Adipocyte (in vitro differentiated cells): Measurements from ENCODE around the gene TMEM8B.

Source experiments
- DNase-seq: peaks from one replicate; pipeline ENCODE4 v3.0.0-alpha.2; 2015; ENCODE audit warnings: low read depth
- H3K27me3 ChIP-seq: replicated peaks from 2 replicates; pipeline ENCODE4 v1.7.0; 2013; ENCODE audit warnings: mild to moderate bottlenecking, low read length, moderate library complexity; ENCODE audit not compliant: control insufficient read depth, insufficient read depth
- H3K36me3 ChIP-seq: 2 replicates; pipeline ENCODE4 v1.7.0; 2013; ENCODE audit warnings: low read length, mild to moderate bottlenecking, moderate library complexity; ENCODE audit not compliant: control insufficient read depth, insufficient read depth, severe bottlenecking
- H3K4me1 ChIP-seq: 2 replicates; pipeline ENCODE4 v1.7.0; 2013; ENCODE audit warnings: mild to moderate bottlenecking, low read length, moderate library complexity; ENCODE audit not compliant: control insufficient read depth, insufficient read depth
- H3K4me3 ChIP-seq: 2 replicates; pipeline ENCODE4 v1.7.0; 2013; ENCODE audit warnings: mild to moderate bottlenecking, low read length, moderate library complexity
- H3K9ac ChIP-seq: 2 replicates; pipeline ENCODE4 v1.7.0; 2013; ENCODE audit warnings: mild to moderate bottlenecking, low read length, moderate library complexity
- H3K9me3 ChIP-seq: 2 replicates; pipeline ENCODE4 v1.7.0; 2013; ENCODE audit warnings: mild to moderate bottlenecking, low read length, moderate library complexity; ENCODE audit not compliant: control insufficient read depth

TMEM8B gene

DNA sequence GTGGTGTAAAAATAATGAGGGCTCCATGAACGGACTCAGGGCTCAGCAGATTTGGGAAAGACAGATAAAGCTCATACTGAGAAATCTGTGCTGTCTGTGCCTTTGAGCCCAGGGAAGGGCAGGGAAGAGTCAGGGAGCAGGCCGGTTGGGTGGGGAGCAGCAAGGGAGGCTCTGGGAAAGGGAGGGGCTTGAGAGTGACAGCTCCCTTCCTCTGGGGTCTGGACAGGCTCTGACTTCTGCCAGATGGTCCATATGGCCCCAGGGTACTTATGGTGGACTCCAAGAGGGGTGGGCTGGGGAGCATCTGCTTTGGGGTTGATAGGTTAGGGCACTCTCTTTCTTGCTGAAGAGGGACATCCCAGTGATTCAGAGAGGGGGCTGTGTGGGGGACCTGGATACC lies 35.6 kb upstream of the TMEM8B start:
- peak; percentile 15 for DNase-seq
- Histone ChIP-seq H3K36me3 (no peaks in the 10 kb centered on the region), H3K4me3 (peak overlapping the region; percentile 75)

DNA sequence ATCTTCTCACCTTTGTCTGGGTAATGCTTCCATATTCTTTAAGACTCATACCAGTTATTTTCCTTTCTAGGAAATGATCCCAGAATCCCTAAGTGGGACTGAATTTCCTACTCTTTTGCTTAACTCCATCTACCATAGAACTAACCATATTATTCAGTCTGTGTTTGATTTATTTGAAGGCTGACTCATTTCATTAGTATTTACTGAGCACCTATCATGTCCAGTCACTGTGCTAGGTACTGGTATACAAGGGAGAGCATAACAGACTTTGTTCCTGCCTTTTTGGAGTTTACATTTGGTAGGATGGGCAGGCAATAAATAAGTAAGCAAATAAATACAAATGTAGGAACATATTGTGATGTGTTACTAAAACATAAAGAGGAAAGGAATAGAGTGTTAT lies 33.3 kb upstream of the TMEM8B start:
- no peak overlapping the region for H3K4me3 ChIP-seq
- peaks cover 43% of the 10 kb centered on the region for H3K4me1 ChIP-seq
- no peaks in the 10 kb centered on the region for H3K9me3 ChIP-seq
- no peak for DNase-seq
- peaks cover 11% of the 10 kb centered on the region for H3K36me3 ChIP-seq
- no peaks in the 10 kb centered on the region for H3K27me3 ChIP-seq
- peak overlapping the region; percentile 52 for H3K9ac ChIP-seq

More for the DNA sequence above, 35.6 kb upstream of the TMEM8B start:
- Histone ChIP-seq H3K9me3 (no peaks in the 10 kb centered on the region), H3K9ac (peak overlapping the region; percentile 52), H3K27me3 (no peaks in the 10 kb centered on the region), H3K4me1 (peaks cover 55% of the 10 kb centered on the region)

DNA sequence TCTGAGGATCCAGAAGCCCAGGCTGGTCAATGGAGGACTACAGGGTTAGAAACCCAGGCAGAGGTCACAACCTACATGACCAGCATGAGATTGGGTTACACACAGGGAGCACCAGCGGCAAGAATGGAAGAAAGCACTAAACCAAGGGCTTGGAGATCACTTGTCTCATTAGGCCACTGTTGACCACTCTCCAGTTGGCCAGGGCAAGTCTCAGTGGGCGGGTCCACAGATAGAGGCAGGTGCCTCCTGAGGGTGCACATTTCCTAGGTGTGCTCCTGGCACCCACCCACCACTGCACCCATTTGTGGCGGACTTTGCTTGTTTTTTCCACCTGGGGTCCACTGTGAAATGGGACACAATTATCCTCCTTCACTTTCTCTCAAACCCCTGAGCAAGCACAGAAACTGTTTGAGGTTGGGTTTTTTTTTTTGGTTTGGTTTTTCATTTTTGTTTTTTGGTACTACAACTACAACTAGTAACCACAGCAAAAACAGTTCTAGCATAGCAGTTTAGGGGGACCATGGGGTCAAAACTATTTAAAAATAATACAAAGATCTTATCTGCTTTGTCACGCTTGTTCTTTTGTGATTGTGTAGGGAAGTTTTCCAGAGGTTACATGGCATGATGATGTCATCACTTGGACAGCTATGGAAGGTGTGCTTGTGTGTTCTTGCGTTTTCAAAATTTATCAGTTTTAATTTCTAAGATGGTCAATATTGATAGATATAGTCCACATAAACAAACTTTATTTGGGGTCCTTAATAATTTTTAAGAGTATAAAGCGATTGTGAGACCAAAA lies 31.5 kb upstream of the TMEM8B start:
- Histone ChIP-seq H3K36me3 (peaks cover 27% of the 10 kb centered on the region), H3K4me1 (peaks cover 35% of the 10 kb centered on the region), H3K9me3 (no peaks in the 10 kb centered on the region), H3K27me3 (no peaks in the 10 kb centered on the region), H3K9ac (no peak overlapping the region), H3K4me3 (no peak overlapping the region)
- no peak for DNase-seq

DNA sequence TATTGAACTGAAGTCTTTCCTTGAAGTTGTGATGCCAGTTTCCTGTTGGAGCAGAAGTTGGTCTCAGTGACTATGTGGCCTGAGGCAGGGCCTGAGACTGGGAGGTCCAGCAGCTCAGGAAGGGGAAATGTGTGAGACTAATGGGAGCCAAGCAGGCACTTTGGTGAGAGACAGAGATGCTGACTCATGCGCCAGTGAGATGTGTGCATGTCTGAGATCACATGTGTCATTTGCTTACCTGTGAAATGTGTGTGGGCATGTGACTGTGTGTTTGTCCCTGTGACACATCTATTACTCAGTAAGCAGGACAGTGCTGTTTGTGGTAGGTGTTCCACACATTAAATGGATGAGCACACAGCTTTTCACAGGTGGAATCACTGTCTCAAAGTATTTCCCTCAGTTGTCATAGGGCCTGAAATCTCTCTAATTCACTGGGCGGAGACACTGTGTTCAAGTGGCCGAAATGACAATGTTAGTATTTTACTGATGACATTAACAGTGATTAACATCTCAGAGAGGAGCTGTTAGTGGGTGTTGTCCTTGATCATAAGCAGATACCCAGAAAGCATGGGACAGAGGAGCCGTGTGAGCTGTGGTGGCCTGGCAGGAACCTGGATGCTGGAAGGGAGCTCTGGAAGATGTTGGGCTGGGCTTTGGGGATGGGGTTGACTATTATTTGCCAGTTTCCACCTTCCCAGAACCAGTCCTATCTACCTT lies 30.2 kb upstream of the TMEM8B start:
- no peaks in the 10 kb centered on the region for H3K27me3 ChIP-seq
- peak; percentile 21 for DNase-seq
- H3K36me3 ChIP-seq = peaks cover 35% of the 10 kb centered on the region
- peaks cover 22% of the 10 kb centered on the region for H3K4me1 ChIP-seq
- no peak overlapping the region for H3K4me3 ChIP-seq
- H3K9me3 ChIP-seq = no peaks in the 10 kb centered on the region
- no peak overlapping the region for H3K9ac ChIP-seq

DNA sequence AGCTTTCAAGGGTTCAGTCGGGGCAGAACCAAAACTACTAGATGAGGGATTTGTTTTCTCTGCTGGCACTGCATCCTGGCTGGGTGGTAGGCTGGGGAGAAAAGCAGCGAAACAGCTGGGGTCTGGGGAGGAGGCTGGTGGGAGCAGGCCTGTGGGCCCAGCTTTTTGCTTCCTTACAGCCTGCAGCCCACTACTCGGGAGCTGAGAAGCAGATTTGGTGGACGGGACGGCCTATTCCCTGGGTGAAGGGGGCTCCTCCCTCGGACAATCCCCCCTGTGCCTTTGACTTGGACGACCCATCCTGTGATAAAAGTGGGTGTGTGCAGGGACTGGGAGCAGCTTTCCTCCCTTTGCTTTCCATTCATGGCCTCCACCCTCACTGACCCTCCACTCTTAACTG lies 28.5 kb upstream of the TMEM8B start:
- H3K9ac ChIP-seq = no peak overlapping the region
- H3K27me3 ChIP-seq = no peaks in the 10 kb centered on the region
- peaks cover 5% of the 10 kb centered on the region for H3K4me1 ChIP-seq
- H3K36me3 ChIP-seq = peaks cover 45% of the 10 kb centered on the region
- no peak for DNase-seq
- no peak overlapping the region for H3K4me3 ChIP-seq
- no peaks in the 10 kb centered on the region for H3K9me3 ChIP-seq

DNA sequence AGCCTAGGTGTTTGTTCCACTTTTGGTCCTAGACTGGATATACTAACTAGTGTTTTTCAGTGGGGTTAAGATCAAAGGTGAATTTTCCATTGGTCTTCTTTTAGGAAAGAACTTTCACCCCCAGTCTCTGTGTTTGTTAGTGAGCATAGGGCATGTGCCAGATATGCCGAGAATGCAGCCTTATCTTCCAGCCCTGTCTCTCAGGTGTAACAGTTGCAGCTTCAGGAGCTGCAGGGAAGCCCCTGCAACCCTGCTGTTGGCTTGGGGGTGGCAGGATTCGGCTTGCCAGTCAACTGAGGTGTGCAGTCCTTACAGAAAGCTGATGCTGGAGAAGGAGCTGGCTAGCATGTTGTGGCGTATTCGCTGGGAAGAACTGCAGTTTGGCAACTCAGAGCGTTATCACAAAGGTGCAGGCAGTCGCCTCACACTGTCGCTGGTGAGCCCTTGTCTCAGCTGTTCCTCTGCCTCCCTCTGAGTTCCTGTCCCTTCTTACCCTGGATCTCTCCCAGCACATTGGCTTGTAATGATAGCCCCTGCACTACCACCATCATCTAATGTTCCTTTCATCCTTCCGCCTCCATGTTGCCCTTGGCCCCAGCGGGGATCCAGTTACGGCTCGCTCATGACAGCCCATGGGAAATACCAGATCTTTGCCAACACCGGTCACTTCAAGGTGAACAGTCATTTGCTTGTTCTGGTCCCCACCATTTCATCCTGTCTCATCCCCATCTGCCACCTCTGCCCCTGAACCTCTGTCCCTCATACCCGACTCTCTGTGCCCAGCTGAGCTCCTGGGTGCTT lies 27.5 kb upstream of the TMEM8B start:
- Histone ChIP-seq H3K9ac (no peak overlapping the region), H3K4me1 (no peaks in the 10 kb centered on the region), H3K27me3 (no peaks in the 10 kb centered on the region), H3K9me3 (no peaks in the 10 kb centered on the region), H3K4me3 (no peak overlapping the region), H3K36me3 (peaks cover 55% of the 10 kb centered on the region)
- no peak for DNase-seq

DNA sequence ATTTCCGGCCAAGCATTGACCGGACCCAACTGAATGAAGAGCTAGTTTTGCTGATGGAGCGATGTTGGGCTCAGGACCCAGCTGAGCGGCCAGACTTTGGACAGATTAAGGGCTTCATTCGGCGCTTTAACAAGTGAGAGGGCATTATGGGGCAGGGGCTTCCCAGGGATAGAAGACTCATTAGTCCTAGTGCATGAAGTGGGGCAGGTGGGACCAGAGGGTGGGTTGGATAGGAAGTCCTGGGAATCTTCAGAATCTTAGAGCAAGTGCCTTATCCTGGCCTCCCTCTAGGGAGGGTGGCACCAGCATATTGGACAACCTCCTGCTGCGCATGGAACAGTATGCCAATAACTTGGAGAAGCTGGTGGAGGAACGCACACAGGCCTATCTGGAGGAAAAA lies 22.9 kb upstream of the TMEM8B start:
- H3K36me3 ChIP-seq = peaks cover 74% of the 10 kb centered on the region
- no peaks in the 10 kb centered on the region for H3K27me3 ChIP-seq
- peaks cover 4% of the 10 kb centered on the region for H3K4me1 ChIP-seq
- H3K9me3 ChIP-seq = no peaks in the 10 kb centered on the region
- no peak for DNase-seq
- H3K4me3 ChIP-seq = no peak overlapping the region
- H3K9ac ChIP-seq = no peak overlapping the region

DNA sequence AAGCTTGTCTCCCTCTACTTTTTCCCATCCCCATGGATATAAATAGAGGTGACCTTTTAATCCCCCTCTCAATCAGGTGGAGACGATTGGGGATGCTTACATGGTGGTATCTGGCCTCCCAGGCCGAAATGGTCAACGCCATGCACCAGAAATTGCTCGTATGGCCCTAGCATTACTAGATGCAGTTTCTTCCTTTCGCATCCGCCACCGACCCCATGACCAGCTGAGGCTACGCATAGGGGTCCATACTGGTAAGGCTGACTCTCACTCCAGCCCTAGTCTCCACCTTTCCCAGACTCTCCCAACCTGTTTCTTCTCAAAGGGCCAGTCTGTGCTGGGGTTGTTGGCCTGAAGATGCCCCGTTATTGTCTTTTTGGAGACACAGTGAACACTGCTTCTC lies 20.6 kb upstream of the TMEM8B start:
- Histone ChIP-seq H3K4me1 (peaks cover 25% of the 10 kb centered on the region), H3K4me3 (no peak overlapping the region), H3K27me3 (no peaks in the 10 kb centered on the region), H3K36me3 (peaks cover 56% of the 10 kb centered on the region), H3K9ac (no peak overlapping the region), H3K9me3 (no peaks in the 10 kb centered on the region)
- no peak for DNase-seq

DNA sequence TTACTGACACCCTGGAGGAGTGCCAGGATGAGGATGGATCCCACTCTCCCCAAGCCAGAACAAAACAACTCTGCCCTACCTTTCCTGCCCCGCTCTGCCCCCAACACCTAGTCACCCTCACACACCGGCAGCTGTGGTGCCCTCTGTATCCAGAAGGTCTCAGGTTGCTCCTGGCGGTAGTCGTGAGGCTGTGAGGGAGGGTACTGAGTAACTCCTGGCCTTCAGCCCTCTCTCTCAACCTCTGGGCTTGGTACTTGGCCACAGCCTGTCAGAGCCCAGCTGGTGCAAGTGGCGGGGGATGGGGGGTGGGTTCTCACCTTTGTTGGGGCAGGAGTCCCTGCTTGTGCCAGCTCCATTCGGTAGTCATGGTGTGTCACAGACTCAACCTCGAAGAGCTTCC lies 18.9 kb upstream of the TMEM8B start:
- H3K27me3 ChIP-seq = no peaks in the 10 kb centered on the region
- H3K4me3 ChIP-seq = no peak overlapping the region
- DNase-seq = no peak
- peaks cover 33% of the 10 kb centered on the region for H3K4me1 ChIP-seq
- no peaks in the 10 kb centered on the region for H3K9me3 ChIP-seq
- H3K36me3 ChIP-seq = peaks cover 48% of the 10 kb centered on the region
- H3K9ac ChIP-seq = no peak overlapping the region

DNA sequence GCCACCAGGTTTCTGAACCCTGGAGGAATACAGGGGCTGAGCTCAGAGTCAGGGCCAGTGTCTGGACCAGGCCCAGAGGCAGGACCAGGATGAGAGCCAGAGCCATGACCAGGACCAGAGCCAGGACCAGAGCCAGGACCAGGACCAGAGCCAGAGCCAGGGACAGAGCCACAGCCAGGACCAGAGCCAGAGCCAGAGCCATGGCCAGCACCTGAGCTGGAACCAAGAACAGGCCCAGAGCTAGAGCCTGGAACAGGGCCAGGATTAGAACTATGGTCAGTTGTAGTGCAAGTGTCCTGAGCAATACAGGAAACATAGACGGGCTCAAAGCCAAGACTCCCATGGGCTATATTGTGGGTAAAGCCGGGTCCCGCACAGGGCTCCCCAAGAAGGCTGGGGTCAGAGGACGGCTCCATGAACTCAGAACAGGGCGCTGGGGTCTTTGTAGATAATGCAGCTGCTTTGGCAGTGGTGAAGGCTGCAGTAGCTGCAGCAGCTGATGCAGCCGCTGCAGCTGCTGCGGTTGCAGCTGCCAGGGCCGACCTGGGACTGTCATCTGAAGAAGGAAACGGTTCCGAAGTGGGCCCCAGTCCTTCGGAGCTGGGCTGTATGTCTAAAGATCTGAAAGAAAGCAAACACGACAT lies 17.5 kb upstream of the TMEM8B start:
- peaks cover 37% of the 10 kb centered on the region for H3K4me1 ChIP-seq
- H3K36me3 ChIP-seq = peaks cover 34% of the 10 kb centered on the region
- H3K4me3 ChIP-seq = peak overlapping the region; percentile 82
- peak overlapping the region; percentile 85 for H3K9ac ChIP-seq
- H3K9me3 ChIP-seq = no peaks in the 10 kb centered on the region
- DNase-seq = peak; percentile 26
- H3K27me3 ChIP-seq = no peaks in the 10 kb centered on the region
